Left lung (tissue), 10 donors: Measurements from ENCODE around the gene TCEANC2. TPM values are rescaled to one million over a fixed set of nuclear protein-coding genes. Genes with fewer than 3 reads are reported as not detected.

ENCODE experiments used
- ATAC-seq: fragments of 200-7000 bp; cut with Tn5 transposase; one replicate; pipeline ENCODE4 v1.9.1; 2020; ENCODE audit warnings: moderate library complexity
- DNase-seq, 4 donors: peaks; one replicate each; pipeline ENCODE4 v3.0.0-alpha.2; 2013 to 2020
- H3K27ac ChIP-seq, 2 donors: fragments of 200-600 bp; sonication (generic) in 1 of 2; one replicate each; pipeline versions ENCODE4 v1.5.0 to v1.8.0; 2020 to 2021
- H3K27me3 ChIP-seq, 2 donors: fragments of 200-600 bp; sonication (generic) in 1 of 2; one replicate each; pipeline versions ENCODE4 v1.5.0 to v1.8.0; 2020 to 2021
- H3K36me3 ChIP-seq, 2 donors: fragments of 200-600 bp; sonication (generic) in 1 of 2; one replicate each; pipeline versions ENCODE4 v1.5.0 to v1.8.0; 2020 to 2021
- H3K4me1 ChIP-seq, 2 donors: fragments of 200-600 bp; one replicate each; pipeline ENCODE4 v1.8.0; 2021
- H3K4me3 ChIP-seq, 2 donors: fragments of 200-600 bp; sonication (generic) in 1 of 2; one replicate each; pipeline versions ENCODE4 v1.5.0 to v1.8.0; 2020 to 2021; ENCODE audit warnings: mild to moderate bottlenecking in 1 of 2
- H3K9me3 ChIP-seq, 2 donors: fragments of 200-600 bp; sonication (generic) in 1 of 2; one replicate each; pipeline versions ENCODE4 v1.5.0 to v1.8.0; 2020 to 2021
- intact Hi-C, 2 donors: fragments of 100-400 bp; cut with DNase I; formaldehyde crosslinking; loops; one replicate each; pipeline versions ENCODE4 v1.11.2 to v1.14.2; 2022
- polyA plus RNA-seq, 6 donors: library from polyadenylated mRNA; unstranded; fragments of 120-200 nt; gene quantifications; one replicate each; pipeline ENCODE4 v1.2.1, GENCODE V29; 2013; ENCODE audit not compliant: insufficient read length in 6 of 6
- total RNA-seq, 2 donors: library from RNA; stranded (reverse); fragmentation: NEBNext Ultra II Directional; extraction: Animal tissue kit (Norgen Biotek cat#: 25700); gene quantifications; one replicate each; pipeline ENCODE4 v1.2.1, GENCODE V29; 2021
- TF ChIP-seq, protein P1 (sequence below), 2 donors: fragments of 200-600 bp; sonication (generic) in 1 of 2; IDR thresholded peaks; one replicate each; pipeline versions ENCODE4 v1.5.0 to v1.8.0; 2021; ENCODE audit warnings: antibody characterized with exemption in 2 of 2
- donor health status: DM: no; HTN: yes; CAD: no.
- donor health status: DM: no; HTN: no; CAD: no.

TCEANC2 gene
- total and polyA plus RNA-seq, 8 donors: 5.2 to 13.3 (median 10.2) TPM

DNA sequence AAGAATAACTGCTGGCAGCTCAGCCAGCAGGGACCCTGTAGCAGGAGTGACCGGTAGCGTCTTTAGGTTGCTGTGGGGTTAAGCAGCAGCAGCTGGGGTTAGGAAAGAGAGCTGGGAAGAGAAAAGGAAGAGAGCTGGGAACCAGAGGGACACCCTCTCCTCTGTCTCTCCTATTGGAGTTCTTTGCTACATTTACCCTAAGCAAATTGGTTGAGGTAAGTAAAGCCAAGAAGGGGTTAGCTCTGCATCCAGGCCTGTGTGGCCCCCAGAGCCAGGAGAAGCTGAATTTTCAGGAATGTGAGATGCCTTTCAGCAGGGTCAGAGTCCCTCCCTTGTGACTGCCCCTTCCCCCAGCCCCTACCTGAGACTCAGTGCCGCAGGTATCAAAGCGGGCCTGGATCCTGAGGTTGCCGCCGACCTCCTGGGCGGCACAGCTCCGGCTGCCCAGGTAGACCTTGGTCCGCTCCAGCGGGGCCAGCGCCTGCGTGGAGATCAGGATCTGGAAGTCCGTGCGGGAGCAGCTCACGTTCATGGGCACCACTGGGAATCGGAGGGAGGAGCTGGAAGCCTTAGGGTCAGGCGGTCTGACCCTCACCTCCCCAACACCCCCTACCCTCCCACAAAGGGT lies 83.0 kb downstream of the TCEANC2 start:
- Histone ChIP-seq H3K27me3 (no peaks in the 10 kb centered on the region), H3K36me3 (no peaks in the 10 kb centered on the region), H3K4me1 (no peaks in the 10 kb centered on the region), H3K9me3 (no peaks in the 10 kb centered on the region), H3K4me3 (no peak overlapping the region), H3K27ac (no peak overlapping the region)
- ATAC-seq: no peak
- DNase-seq: no peak
- intact Hi-C loops: no loop called here
- TF ChIP-seq, protein P1, sequence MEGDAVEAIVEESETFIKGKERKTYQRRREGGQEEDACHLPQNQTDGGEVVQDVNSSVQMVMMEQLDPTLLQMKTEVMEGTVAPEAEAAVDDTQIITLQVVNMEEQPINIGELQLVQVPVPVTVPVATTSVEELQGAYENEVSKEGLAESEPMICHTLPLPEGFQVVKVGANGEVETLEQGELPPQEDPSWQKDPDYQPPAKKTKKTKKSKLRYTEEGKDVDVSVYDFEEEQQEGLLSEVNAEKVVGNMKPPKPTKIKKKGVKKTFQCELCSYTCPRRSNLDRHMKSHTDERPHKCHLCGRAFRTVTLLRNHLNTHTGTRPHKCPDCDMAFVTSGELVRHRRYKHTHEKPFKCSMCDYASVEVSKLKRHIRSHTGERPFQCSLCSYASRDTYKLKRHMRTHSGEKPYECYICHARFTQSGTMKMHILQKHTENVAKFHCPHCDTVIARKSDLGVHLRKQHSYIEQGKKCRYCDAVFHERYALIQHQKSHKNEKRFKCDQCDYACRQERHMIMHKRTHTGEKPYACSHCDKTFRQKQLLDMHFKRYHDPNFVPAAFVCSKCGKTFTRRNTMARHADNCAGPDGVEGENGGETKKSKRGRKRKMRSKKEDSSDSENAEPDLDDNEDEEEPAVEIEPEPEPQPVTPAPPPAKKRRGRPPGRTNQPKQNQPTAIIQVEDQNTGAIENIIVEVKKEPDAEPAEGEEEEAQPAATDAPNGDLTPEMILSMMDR (IDR thresholded peaks at IDR 0.05): no peak

DNA sequence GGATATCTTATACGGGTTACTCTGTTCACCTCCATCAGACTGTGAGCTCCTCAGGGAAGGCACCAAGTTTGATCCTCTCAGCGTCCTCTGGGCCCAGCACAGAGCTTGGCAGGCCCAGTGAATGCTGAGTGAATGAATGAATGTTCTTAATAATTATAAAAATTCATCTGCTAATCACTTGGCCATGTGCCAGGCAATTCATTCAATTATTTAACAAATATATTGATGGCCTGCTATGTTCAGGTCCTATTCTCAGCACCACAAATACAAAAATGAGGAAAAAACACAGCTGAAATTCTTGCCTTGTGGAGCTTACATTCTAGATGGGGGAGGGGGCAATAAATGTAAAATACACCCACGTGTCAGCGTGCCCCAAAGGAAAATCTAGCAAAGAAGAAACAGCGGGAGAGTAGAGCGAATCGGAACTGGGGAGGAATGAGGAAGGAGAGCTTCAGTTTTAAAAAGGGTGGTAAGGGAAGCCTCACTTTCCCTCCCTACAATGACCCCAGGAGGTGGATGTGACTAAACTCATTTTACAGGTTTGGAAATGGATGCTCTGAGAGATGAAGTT lies 83.6 kb downstream of the TCEANC2 start:
- TF ChIP-seq, protein P1 (IDR thresholded peaks at IDR 0.05): no peak
- intact Hi-C loops: no loop called here
- Histone ChIP-seq H3K36me3 (no peaks in the 10 kb centered on the region), H3K4me1 (no peaks in the 10 kb centered on the region), H3K27me3 (no peaks in the 10 kb centered on the region), H3K9me3 (no peaks in the 10 kb centered on the region), H3K27ac (no peak overlapping the region), H3K4me3 (no peak overlapping the region)
- ATAC-seq (no peak), DNase-seq (no peak)

DNA sequence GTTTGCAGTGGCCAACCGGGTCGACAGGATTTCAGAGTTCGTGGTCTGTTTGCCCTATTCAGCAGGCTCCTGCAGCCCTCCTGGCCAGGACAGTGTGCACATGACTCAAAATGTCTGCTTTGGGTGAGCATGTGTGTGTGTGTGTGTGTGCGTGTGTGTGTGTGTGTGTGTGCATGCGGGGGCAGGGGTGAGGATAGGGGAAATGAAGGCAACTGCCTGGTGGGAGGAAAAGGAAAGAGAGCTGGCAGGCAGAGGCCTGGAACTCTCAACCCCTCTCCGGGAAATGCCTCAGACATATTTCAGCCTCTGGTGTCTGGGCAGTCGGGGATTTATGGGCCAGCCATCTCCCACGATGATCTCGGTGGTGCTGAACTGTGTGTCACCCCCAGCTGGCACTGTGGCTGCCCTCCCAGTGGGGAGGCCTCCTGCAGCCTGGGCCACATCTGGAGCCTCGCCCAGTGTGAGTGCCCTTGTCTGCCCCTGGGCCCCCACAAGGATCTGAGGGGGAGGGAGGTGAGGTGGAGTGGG lies 84.2 kb downstream of the TCEANC2 start:
- Histone ChIP-seq H3K9me3 (no peaks in the 10 kb centered on the region), H3K27me3 (no peaks in the 10 kb centered on the region), H3K36me3 (no peaks in the 10 kb centered on the region), H3K4me1 (no peaks in the 10 kb centered on the region), H3K27ac (no peak overlapping the region), H3K4me3 (no peak overlapping the region)
- intact Hi-C loops: no loop called here
- ATAC-seq (peak; percentile 49), DNase-seq (peak in 1 of 4 donors; percentile 40)
- TF ChIP-seq, protein P1 (IDR thresholded peaks at IDR 0.05): no peak

DNA sequence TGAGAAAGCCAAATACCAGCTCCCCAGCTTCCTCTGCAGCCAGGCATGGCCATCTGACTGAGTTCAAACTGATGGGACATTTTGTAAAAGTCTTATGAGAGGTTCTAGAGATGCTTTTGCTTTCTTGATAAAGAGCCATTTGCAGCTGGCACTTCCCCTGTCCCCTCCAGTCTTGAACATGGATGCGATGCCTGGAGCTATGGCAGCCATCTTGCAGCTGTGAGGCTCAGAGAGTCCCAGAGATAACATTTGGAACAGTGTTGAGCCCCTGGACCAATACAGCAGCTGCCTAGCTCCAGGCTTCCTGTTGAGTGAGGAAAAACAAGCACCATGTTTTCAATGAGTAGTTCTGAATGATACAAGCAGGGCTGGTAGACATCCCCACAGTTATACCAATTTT lies 85.6 kb downstream of the TCEANC2 start:
- no peaks in the 10 kb centered on the region for H3K9me3 ChIP-seq
- no peak overlapping the region for H3K4me3 ChIP-seq
- H3K27me3 ChIP-seq: no peaks in the 10 kb centered on the region
- TF ChIP-seq, protein P1 (IDR thresholded peaks at IDR 0.05): no peak
- DNase-seq (no peak), ATAC-seq (no peak)
- H3K27ac ChIP-seq: no peak overlapping the region
- H3K36me3 ChIP-seq: no peaks in the 10 kb centered on the region
- H3K4me1 ChIP-seq: no peaks in the 10 kb centered on the region
- intact Hi-C loops: no loop called here

DNA sequence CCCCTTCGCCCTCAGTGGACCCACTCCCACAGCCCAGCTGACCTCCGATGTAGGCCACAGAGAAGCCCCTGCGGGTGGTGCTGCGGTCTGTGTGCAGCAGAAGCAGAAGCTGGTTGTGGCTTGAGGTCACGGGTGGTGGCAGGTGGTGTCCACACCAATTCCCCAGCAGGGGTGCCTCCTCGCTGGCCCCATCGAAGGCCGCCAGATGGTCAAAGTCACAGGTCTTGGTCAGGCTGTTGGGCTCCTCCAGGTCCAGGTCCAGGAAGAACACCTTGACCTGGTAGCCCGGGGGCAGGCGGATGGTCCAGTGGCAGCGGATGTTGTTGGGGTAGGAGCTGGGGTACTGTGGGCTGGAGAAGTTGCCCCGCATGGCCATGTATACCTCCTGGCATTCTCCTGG lies 86.3 kb downstream of the TCEANC2 start:
- H3K9me3 ChIP-seq: no peaks in the 10 kb centered on the region
- H3K27ac ChIP-seq: no peak overlapping the region
- TF ChIP-seq, protein P1 (IDR thresholded peaks at IDR 0.05): no peak
- ATAC-seq: no peak
- H3K4me3 ChIP-seq: no peak overlapping the region
- no peak for DNase-seq
- no peaks in the 10 kb centered on the region for H3K27me3 ChIP-seq
- no peaks in the 10 kb centered on the region for H3K4me1 ChIP-seq
- H3K36me3 ChIP-seq: no peaks in the 10 kb centered on the region
- intact Hi-C loops: no loop called here
